ENCODE measurements around the gene FGF1. TPM values are rescaled to one million over a fixed set of nuclear protein-coding genes. Genes with fewer than 3 reads are reported as not detected.

FGF1 gene
- not detected for total RNA-seq

- Mint-ChIP-seq H3K4me1 (no peaks in the 10 kb centered on the region), H3K27ac (no peak within 1 kb of the TSS), H3K36me3 (ENCODE audit: low read depth) (no peaks in the 10 kb centered on the region), H3K9me3 (no peaks in the 10 kb centered on the region), H3K27me3 (peaks cover 3% of the 10 kb centered on the region), H3K4me3 (no peak within 1 kb of the TSS)
- CTCF ChIA-PET: interaction anchor here (3.6 kb wide), 1 partner anchor 13 kb away, joined by 15 read pairs; no protein-coding TSS in a partner anchor
- no peak for DNase-seq
- POLR2A ChIA-PET: no interaction called here
Measured at GRCh38 chr5:142685418-142686209, at the start of gene FGF1. Gene FGF1, minus strand, starts transcription at chr5:142686090. Its CDS starts 71,963 bp downstream, at chr5:142614127.

- no peak overlapping the region for H3K4me3 Mint-ChIP-seq
- no peak for DNase-seq
- POLR2A ChIA-PET: interaction anchor here (1.2 kb wide), 1 partner anchor 15 kb away, joined by 3 read pairs; no protein-coding TSS in a partner anchor
- CTCF ChIA-PET: interaction anchor here (1.4 to 3.6 kb wide), 3 partner anchors 14 to 139 kb away, joined by 3 to 11 read pairs (median 4); no protein-coding TSS in a partner anchor
- no peaks in the 10 kb centered on the region for H3K27me3 Mint-ChIP-seq
- H3K27ac Mint-ChIP-seq: no peak overlapping the region
- no peaks in the 10 kb centered on the region for H3K9me3 Mint-ChIP-seq
- no peaks in the 10 kb centered on the region for H3K36me3 Mint-ChIP-seq (ENCODE audit: low read depth)
- H3K4me1 Mint-ChIP-seq: peaks cover 10% of the 10 kb centered on the region
Measured at GRCh38 chr5:142727735-142728047, 41.8 kb upstream of the FGF1 start.

GRCh38 chr5:142726188-142726731, 40.4 kb upstream of the FGF1 start:
- ChIA-PET POLR2A (no interaction called here), CTCF (interaction anchor here (3.6 kb wide), 1 partner anchor 13 kb away, joined by 11 read pairs; no protein-coding TSS in a partner anchor)
- peaks cover 10% of the 10 kb centered on the region for H3K4me1 Mint-ChIP-seq
- no peak overlapping the region for H3K4me3 Mint-ChIP-seq
- H3K36me3 Mint-ChIP-seq (ENCODE audit: low read depth): no peaks in the 10 kb centered on the region
- DNase-seq: no peak
- no peaks in the 10 kb centered on the region for H3K27me3 Mint-ChIP-seq
- no peak overlapping the region for H3K27ac Mint-ChIP-seq
- H3K9me3 Mint-ChIP-seq: no peaks in the 10 kb centered on the region

- H3K4me1 Mint-ChIP-seq: peaks cover 10% of the 10 kb centered on the region
- H3K27me3 Mint-ChIP-seq: no peaks in the 10 kb centered on the region
- CTCF ChIA-PET: interaction anchor here (1.3 kb wide), 1 partner anchor 11 kb away, joined by 3 read pairs; no protein-coding TSS in a partner anchor
- H3K9me3 Mint-ChIP-seq: no peaks in the 10 kb centered on the region
- H3K36me3 Mint-ChIP-seq (ENCODE audit: low read depth): no peaks in the 10 kb centered on the region
- H3K4me3 Mint-ChIP-seq: no peak overlapping the region
- POLR2A ChIA-PET: no interaction called here
- DNase-seq: no peak
- no peak overlapping the region for H3K27ac Mint-ChIP-seq
Measured at GRCh38 chr5:142725231-142726187, 39.6 kb upstream of the FGF1 start.

- CTCF ChIA-PET: interaction anchor here (1.3 to 4.0 kb wide), 2 partner anchors 10 to 12 kb away, joined by 3 to 25 read pairs; no protein-coding TSS in a partner anchor
- no peak for DNase-seq
- no peaks in the 10 kb centered on the region for H3K36me3 Mint-ChIP-seq (ENCODE audit: low read depth)
- H3K9me3 Mint-ChIP-seq: no peaks in the 10 kb centered on the region
- POLR2A ChIA-PET: no interaction called here
- H3K27ac Mint-ChIP-seq: no peak overlapping the region
- H3K4me1 Mint-ChIP-seq: peaks cover 10% of the 10 kb centered on the region
- no peak overlapping the region for H3K4me3 Mint-ChIP-seq
- H3K27me3 Mint-ChIP-seq: no peaks in the 10 kb centered on the region
Measured at GRCh38 chr5:142724821-142725220, 38.9 kb upstream of the FGF1 start.

GRCh38 chr5:142722896-142723295, 37.0 kb upstream of the FGF1 start:
- no peaks in the 10 kb centered on the region for H3K9me3 Mint-ChIP-seq
- no peaks in the 10 kb centered on the region for H3K36me3 Mint-ChIP-seq (ENCODE audit: low read depth)

GRCh38 chr5:142722146-142722545, 36.3 kb upstream of the FGF1 start:
- H3K36me3 Mint-ChIP-seq (ENCODE audit: low read depth): no peaks in the 10 kb centered on the region
- H3K27me3 Mint-ChIP-seq: no peaks in the 10 kb centered on the region
- H3K27ac Mint-ChIP-seq: no peak overlapping the region
- ChIA-PET POLR2A (interaction anchor here (0.8 kb wide), 1 partner anchor 16 kb away, joined by 3 read pairs; no protein-coding TSS in a partner anchor), CTCF (interaction anchor here (1.7 to 4.0 kb wide), 3 partner anchors 9 to 166 kb away, joined by 5 to 25 read pairs (median 11); no protein-coding TSS in a partner anchor)
- no peaks in the 10 kb centered on the region for H3K9me3 Mint-ChIP-seq
- no peak for DNase-seq
- H3K4me3 Mint-ChIP-seq: no peak overlapping the region
- peaks cover 12% of the 10 kb centered on the region for H3K4me1 Mint-ChIP-seq

More at GRCh38 chr5:142722896-142723295, 37.0 kb upstream of the FGF1 start:
- Mint-ChIP-seq H3K27ac (no peak overlapping the region), H3K27me3 (no peaks in the 10 kb centered on the region), H3K4me3 (no peak overlapping the region), H3K4me1 (peaks cover 10% of the 10 kb centered on the region)
- DNase-seq: no peak
- ChIA-PET CTCF (interaction anchor here (1.2 to 4.0 kb wide), 5 partner anchors 10 to 166 kb away, joined by 3 to 25 read pairs (median 5); no protein-coding TSS in a partner anchor), POLR2A (interaction anchor here (1.0 kb wide), 1 partner anchor 48 kb away, joined by 3 read pairs; no protein-coding TSS in a partner anchor)

- Mint-ChIP-seq H3K36me3 (ENCODE audit: low read depth) (no peaks in the 10 kb centered on the region), H3K9me3 (no peaks in the 10 kb centered on the region), H3K27me3 (peaks cover 2% of the 10 kb centered on the region), H3K4me1 (peaks cover 4% of the 10 kb centered on the region), H3K4me3 (no peak overlapping the region), H3K27ac (no peak overlapping the region)
- ChIA-PET CTCF (interaction anchor here (1.0 to 4.0 kb wide), 4 partner anchors 8 to 168 kb away, joined by 4 to 25 read pairs (median 8); no protein-coding TSS in a partner anchor), POLR2A (no interaction called here)
- no peak for DNase-seq
Measured at GRCh38 chr5:142720641-142721271, 34.9 kb upstream of the FGF1 start.

- peaks cover 2% of the 10 kb centered on the region for H3K4me1 Mint-ChIP-seq
- no peak overlapping the region for H3K4me3 Mint-ChIP-seq
- no peak overlapping the region for H3K27ac Mint-ChIP-seq
- no peaks in the 10 kb centered on the region for H3K36me3 Mint-ChIP-seq (ENCODE audit: low read depth)
- ChIA-PET CTCF (interaction anchor here (1.0 to 5.7 kb wide), 5 partner anchors 28 to 168 kb away, joined by 4 to 48 read pairs (median 11); no protein-coding TSS in a partner anchor), POLR2A (no interaction called here)
- peaks cover 5% of the 10 kb centered on the region for H3K27me3 Mint-ChIP-seq
- H3K9me3 Mint-ChIP-seq: no peaks in the 10 kb centered on the region
- DNase-seq: no peak
Measured at GRCh38 chr5:142719836-142720370, 34.0 kb upstream of the FGF1 start.

GRCh38 chr5:142717582-142718215, 31.8 kb upstream of the FGF1 start:
- no peaks in the 10 kb centered on the region for H3K36me3 Mint-ChIP-seq (ENCODE audit: low read depth)
- peaks cover 5% of the 10 kb centered on the region for H3K4me1 Mint-ChIP-seq
- H3K9me3 Mint-ChIP-seq: no peaks in the 10 kb centered on the region
- ChIA-PET POLR2A (interaction anchor here (1.2 kb wide), 1 partner anchor 149 kb away, joined by 3 read pairs; no protein-coding TSS in a partner anchor), CTCF (interaction anchor here (0.7 to 5.7 kb wide), 19 partner anchors 16 to 285 kb away, joined by 3 to 48 read pairs (median 5); no protein-coding TSS in a partner anchor)
- H3K27me3 Mint-ChIP-seq: peaks cover 7% of the 10 kb centered on the region
- no peak overlapping the region for H3K4me3 Mint-ChIP-seq
- no peak overlapping the region for H3K27ac Mint-ChIP-seq
- peak; percentile 24 for DNase-seq

GRCh38 chr5:142716963-142717362, 31.1 kb upstream of the FGF1 start:
- peak; percentile 44 for DNase-seq
- Mint-ChIP-seq H3K9me3 (peaks cover 1% of the 10 kb centered on the region), H3K4me1 (peaks cover 5% of the 10 kb centered on the region), H3K27ac (no peak overlapping the region), H3K36me3 (ENCODE audit: low read depth) (peaks cover 4% of the 10 kb centered on the region), H3K27me3 (peaks cover 7% of the 10 kb centered on the region), H3K4me3 (no peak overlapping the region)
- ChIA-PET POLR2A (no interaction called here), CTCF (interaction anchor here (0.7 to 5.7 kb wide), 19 partner anchors 16 to 286 kb away, joined by 3 to 48 read pairs (median 5); no protein-coding TSS in a partner anchor)

Data from activated CD4-positive, alpha-beta memory T cell treated with anti-CD3 and anti-CD28 coated beads, Interleukin-2, amount 10 ng/mL, durations not matched to agents 7 days and 5 days (primary cell).